HG02938 (cell line): ENCODE measurements around the gene ADAMTSL4.
"Not testable (repeated sequence)": the region's sequence is repeated elsewhere in the genome, so short reads cannot be mapped to it uniquely, and the experiment has no call there.

Experiments
- ATAC-seq: cut with Tn5 transposase; IDR thresholded peaks from one replicate; pipeline ENCODE4 v1.9.1; 2021; ENCODE audit warnings: mild to moderate bottlenecking, moderate library complexity; ENCODE audit not compliant: unreplicated experiment

ADAMTSL4 gene

DNA sequence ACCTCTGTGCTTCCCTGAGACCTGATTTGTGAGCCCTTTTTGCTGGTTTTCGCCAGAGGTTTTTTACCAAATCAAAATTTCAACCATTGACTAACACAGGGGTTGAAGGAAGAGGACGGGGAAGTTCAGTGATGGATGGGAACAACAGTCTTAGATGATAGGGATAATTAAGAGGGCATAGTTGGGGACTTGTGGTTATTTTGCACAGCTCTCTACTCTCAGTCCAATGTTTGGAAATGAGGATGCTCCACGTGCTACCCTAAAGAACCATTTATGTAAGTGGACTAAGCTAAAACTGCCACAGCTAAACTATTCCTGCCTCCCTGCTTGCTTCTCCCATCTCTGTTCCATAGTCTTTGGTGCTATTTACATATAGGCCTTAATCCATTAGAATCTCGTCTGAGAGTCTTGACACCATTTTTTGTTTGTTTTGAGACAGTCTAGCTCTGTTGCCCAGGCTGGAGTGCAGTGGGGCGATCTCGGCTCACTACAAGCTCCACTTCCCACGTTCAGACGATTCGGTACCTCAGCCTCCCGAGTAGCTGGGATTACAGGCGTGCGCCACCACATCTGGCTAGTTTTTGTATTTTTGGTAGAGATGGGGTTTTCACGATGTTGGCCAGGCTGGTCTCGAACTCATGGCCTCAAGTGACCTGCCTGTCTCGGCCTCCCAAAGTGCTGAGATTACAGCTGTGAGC is 30.9 kb downstream of the ADAMTSL4 start:
- no peak for ATAC-seq

DNA sequence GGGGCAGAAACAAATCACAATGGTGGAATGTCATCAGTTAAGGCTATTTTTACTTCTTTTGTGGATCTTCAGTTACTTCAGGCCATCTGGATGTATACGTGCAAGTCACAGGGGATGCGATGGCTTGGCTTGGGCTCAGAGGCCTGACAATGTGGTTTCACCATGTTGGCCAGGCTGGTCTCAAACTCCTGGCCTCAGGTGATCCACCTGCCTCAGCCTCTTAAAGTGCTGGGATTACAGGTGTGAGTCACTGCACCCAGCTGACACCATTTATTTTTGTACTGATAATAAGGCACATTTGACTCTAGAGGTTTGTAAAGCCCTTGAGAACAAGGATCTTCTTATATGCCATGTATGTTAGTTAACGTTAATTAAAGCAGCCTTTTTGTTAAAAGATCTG is 31.8 kb downstream of the ADAMTSL4 start:
- not testable (repeated sequence) for ATAC-seq

DNA sequence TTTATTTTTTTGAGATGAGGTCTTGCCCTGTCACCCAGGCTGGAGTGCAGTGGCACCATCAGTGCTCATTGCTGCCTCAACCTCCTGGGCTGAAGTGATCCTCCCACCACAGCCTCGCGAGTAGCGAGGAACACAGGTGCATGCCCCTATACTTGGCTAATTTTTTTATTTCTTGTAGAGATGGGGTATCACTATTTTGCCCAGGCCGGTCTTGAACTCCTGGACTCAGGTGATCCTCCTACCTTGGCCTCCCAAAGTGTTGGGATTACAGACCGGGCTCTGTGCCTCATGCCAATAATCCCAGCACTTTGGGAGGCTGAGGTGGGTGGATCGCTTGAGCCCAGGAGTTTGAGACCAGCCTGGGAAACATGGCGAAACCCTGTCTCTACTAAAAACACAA is 32.2 kb downstream of the ADAMTSL4 start:
- ATAC-seq, result not testable (repeated sequence)

DNA sequence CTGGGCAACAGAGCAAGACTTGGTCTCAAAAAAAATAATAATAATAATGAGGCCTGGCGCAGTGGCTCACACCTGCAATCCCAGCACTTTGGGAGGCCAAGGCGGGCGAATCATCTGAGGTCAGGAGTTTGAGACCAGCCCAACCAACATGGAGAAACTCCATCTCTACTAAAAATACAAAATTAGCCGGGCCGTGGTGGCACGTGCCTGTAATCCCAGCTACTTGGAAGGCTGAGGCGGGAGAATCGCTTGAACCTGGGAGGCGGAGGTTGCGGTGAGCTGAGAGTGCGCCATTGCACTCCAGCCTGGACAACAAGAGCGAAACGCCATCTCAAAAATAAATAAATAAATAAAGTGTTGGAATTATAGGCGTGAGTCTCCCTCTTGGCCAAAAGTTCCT is 32.8 kb downstream of the ADAMTSL4 start:
- not testable (repeated sequence) for ATAC-seq

DNA sequence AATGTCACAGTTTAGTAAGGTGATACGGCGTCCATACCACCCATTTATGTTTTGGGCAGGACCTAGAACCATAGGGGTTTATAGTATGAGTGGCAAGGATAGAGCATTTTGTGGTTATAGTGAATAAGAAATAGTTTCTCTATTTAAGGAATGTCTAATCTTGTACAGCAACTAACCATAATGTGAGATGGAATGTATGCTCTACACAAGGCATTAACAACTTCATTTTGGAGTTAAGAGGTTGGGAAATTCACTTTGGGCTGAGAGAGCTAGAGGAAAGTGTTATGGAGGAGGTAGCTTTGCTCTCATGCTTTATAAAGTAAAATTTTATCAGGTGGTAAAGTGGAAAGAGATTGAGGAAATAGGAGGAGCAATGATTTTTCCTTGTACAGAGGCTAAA is 33.2 kb downstream of the ADAMTSL4 start:
- ATAC-seq, result no peak

DNA sequence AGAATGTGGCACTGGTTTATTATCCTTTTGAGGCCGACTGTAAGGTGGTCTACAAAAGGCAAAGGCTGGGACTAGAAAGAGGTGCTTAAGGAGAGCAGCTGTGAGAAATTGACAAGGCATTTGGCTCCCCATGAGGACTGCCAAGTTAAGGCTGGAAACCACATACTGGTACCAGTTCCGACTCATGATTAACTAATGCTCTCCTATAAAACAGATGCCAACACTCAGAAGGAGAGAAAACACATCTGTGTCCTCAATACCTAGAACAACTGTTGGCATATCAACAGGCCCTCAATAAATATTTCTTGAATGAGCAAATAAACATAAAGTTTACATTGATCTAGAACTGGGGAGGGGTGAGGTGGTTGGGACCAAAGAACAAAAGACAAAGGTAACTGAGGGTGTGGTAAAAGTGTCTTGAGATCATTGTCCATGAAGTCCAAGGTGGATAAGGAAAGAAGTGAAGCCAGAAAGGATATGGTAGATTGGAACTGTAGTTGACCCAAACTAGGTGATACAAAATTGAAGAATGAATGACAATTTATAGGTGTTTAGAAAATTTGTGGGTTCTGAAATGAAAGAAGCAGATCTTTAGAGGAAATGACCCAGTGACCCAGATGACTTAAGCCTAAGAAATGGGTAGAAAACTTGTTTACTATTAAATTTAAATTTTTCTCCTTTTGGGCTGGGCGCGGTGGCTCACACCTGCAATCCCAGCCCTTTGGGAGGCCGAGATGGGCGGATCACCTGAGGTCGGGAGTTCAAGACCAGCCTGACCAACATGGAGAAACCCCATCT is 47.1 kb downstream of the ADAMTSL4 start:
- ATAC-seq, result no peak

DNA sequence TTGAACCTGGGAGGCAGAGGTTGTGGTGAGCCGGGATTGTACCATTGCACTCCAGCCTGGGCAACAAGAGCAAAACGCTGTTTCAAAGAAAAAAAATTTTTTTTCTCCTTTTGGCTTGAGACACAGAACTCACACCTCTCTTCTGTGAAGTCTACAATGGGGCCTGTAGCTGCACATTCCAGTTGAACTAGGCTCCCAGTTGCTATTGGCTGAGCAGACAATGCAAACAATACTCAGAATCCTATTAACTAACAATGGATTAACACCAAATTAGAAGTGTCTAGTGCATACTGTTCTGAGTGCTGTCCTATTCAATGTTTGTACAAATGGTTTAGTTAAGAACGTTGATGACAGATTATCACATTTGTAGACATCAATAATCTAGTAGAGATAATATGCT is 47.8 kb downstream of the ADAMTSL4 start:
- no peak for ATAC-seq

DNA sequence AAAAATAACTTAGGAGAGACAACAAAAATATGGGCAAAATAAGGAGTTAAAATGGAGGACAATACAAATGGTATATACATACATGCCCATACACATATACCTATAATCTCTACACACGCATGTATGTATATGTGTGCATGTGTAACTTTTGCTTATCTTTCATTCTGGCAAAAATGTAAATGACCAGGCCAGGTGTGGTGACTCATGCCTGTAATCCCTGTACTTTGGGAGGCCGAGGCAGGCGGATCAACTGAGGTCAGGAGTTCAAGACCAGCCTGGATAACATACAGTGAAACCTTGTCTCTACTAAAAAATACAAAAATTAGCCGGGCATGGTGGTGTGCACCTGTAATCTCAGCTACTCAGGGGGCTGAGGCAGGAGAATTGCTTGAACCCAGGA is 49.1 kb downstream of the ADAMTSL4 start:
- not testable (repeated sequence) for ATAC-seq

DNA sequence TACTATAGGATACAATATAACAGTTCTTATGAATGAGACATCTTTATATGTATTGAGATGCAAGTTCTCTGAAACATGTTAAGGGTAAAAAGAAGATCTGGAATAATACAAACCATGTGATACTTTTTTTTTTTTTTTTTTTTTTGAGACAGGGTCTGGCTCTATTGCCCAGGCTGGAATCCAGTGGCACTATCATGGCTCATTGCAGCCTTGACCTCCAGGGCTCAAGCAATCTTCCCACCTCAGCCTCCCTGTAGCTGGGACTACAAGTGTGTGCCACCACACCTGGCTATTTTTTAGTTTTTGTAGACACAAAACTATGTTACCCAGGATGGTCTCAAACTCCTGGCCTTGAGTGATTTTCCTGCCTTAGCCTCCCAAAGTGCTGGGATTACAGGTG is 52.3 kb downstream of the ADAMTSL4 start:
- ATAC-seq, result no peak

DNA sequence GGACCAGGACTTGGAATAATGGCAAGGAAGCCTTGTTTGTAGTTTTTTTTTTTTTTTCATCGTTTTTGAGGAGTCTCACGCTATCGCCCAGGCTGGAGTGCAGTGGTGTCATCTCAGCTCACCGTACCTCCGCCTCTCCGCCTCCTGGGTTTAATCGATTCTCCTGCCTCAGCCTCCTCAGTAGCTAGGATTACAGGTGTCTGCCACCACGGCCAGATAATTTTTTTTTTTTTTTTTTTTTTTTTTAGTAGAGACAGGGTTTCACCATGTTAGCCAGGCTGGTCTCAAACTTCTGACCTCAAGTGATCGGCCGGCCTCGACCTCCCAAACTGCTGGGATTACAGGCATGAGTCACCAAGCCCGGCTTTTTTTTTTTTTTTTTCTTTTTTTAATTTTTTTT is 53.2 kb downstream of the ADAMTSL4 start:
- ATAC-seq, result not testable (repeated sequence)

DNA sequence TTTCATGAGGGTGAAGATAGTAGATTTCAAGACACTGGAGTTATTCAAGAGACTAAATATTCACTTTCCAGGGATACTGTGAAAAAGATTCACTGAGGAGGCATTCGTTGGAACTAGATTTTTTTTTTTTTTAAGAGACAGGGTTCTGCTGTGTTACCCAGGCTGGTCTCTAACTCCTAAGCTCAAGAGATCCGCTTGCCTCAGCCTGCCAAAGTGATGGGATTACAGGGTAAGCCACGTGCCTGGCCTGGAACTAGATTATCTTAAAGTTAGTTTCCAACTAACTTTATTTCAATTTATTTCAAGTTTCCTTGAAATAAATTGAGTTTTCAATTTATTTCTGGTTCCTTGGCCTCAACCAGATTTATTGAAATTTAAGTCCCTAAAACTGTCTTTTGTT is 54.5 kb downstream of the ADAMTSL4 start:
- ATAC-seq, result no peak

DNA sequence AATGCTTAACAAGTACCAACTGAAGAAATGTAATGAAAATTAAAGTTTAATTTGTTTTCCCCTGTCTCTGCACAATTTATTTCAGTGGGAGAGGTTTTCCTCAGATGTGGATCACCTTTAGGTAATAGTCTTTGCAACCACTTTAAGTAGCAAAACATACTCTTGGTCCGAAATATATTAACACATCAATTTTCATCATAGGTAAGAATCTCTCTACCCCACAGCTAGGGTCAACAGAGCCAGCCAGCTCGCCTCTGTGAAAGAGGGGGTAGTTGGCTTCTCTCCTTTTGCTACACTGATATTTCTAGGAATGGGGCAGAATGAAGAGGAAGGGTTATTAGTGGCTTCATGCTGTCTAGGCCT is 55.0 kb downstream of the ADAMTSL4 start:
- no peak for ATAC-seq

DNA sequence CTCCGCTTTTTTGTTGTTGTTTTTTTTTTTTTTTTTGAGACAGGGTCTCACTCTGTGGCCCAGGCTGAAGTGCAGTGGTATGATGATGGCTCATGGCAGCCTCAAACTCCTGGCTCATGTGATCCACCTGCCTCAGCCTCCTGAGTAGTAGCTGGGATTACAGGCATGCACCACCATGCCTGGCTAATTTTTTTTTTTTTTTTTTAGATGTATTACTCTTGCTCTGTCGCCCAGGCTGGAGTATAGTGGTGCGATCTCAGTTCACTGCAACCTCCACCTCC is 56.2 kb downstream of the ADAMTSL4 start:
- not testable (repeated sequence) for ATAC-seq

DNA sequence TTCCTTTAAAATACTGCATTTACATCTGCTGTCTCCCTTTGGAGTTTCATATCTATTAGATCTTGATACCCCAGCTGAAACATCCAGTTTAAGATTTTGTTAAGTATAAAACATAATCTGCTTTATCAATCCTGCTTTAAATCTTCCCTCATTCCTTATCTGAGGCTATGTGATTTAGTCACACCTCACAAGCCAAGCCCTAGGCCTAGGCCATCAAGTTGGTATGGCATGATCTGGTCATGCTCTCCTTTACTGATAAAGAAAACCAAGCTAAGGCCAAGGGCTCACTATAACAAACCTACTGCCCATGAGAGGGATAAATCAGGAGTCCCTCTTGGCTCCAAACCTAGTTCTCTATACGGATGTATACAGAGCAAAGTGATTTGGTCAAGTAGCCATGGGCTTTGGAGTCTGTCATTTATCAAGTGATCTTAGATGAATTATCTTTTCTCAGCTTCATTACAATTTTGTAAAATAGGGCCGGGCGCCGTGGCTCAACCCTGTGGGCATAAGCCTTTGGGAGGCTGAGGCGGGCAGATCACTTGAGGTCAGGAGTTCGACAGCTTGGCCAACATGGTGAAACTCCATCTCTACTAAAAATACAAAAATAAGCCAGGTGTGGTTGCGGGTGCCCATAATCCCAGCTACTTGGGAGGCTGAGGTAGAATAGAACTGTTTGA is 57.4 kb downstream of the ADAMTSL4 start:
- ATAC-seq, result no peak

DNA sequence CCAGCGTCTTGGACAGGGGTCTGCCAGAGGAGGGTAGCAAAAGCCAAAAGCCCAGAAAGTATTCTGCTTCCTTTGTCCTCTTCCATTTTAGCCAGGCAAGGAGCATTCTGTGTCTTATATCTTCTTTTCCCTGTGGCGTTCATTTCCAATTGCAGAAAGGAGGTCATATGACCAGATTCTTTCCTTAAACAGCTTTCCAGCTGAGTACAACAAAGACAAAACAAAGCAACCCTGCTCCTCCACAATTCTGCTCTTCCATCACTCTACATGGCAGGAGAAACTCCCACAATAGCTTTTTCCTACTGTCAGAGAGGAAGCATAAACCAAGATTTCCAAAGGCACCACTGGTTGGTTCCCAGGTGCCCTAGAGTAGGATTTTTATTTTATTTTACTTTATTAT is 60.5 kb downstream of the ADAMTSL4 start:
- ATAC-seq, result no peak
